Kidney epithelial cell (primary cell): Measurements from ENCODE around the gene LNPEP. TPM values are rescaled to one million over a fixed set of nuclear protein-coding genes. Genes with fewer than 3 reads are reported as not detected.

Experiments used
- DNase-seq: peaks from one replicate; pipeline ENCODE4 v3.0.0-alpha.2; 2010; ENCODE audit warnings: low read depth
- H3K27me3 ChIP-seq: 2 replicates; pipeline ENCODE4 v1.6.0; 2011; ENCODE audit warnings: low read length; ENCODE audit not compliant: control insufficient read depth, insufficient read depth
- H3K36me3 ChIP-seq: 2 replicates; pipeline ENCODE4 v1.5.1; 2011; ENCODE audit warnings: low read length; ENCODE audit not compliant: control insufficient read depth, insufficient read depth
- H3K4me3 ChIP-seq: 2 replicates; pipeline ENCODE4 v1.5.1; 2011; ENCODE audit warnings: low read depth, mild to moderate bottlenecking, control low read depth, low read length
- CTCF ChIP-seq: IDR thresholded peaks from 2 replicates; pipeline ENCODE4 v1.5.1; 2011; ENCODE audit warnings: mild to moderate bottlenecking, moderate library complexity, low read length, control low read depth, inconsistent platforms; ENCODE audit not compliant: insufficient read depth, poor library complexity, severe bottlenecking
- total RNA-seq: library from RNA; depleted of rRNA; stranded (reverse); fragments of >200 nt; gene quantifications from 2 replicates; pipeline ENCODE4 v1.2.3, GENCODE V29; 2015

Gene LNPEP
- total RNA-seq, 1 donor from 2014 or later, result 24.6 TPM

GRCh38 chr5:96972599-96973334, 36.9 kb downstream of the LNPEP start:
- TF ChIP-seq CTCF, result no peak
- DNase-seq, result no peak
- no peak overlapping the region for H3K4me3 ChIP-seq
- H3K27me3 ChIP-seq, result no peaks in the 10 kb centered on the region
- no peaks in the 10 kb centered on the region for H3K36me3 ChIP-seq

GRCh38 chr5:96973532-96974401, 37.9 kb downstream of the LNPEP start:
- Histone ChIP-seq H3K36me3 (no peaks in the 10 kb centered on the region), H3K4me3 (no peak overlapping the region), H3K27me3 (no peaks in the 10 kb centered on the region)
- DNase-seq, result no peak
- no peak for TF ChIP-seq CTCF

GRCh38 chr5:96975656-96976055, 39.8 kb downstream of the LNPEP start:
- H3K4me3 ChIP-seq, result no peak overlapping the region
- TF ChIP-seq CTCF, result no peak
- DNase-seq, result no peak
- no peaks in the 10 kb centered on the region for H3K27me3 ChIP-seq
- H3K36me3 ChIP-seq, result no peaks in the 10 kb centered on the region

GRCh38 chr5:96977228-96977627, 41.3 kb downstream of the LNPEP start:
- H3K27me3 ChIP-seq, result no peaks in the 10 kb centered on the region
- H3K4me3 ChIP-seq, result no peak overlapping the region
- no peak for TF ChIP-seq CTCF
- no peak for DNase-seq
- H3K36me3 ChIP-seq, result no peaks in the 10 kb centered on the region

- DNase-seq, result no peak
- TF ChIP-seq CTCF, result no peak
- no peak overlapping the region for H3K4me3 ChIP-seq
- H3K36me3 ChIP-seq, result no peaks in the 10 kb centered on the region
- no peaks in the 10 kb centered on the region for H3K27me3 ChIP-seq
These were observed 43.1 kb downstream of the LNPEP start for GRCh38 chr5:96978812-96979449.
